ACC112 (cell line): ENCODE data around the gene ALAS1.
"Not testable (repeated sequence)": the region's sequence is repeated elsewhere in the genome, so short reads cannot be mapped to it uniquely, and the experiment has no call there.

Experiments
- H2AFZ ChIP-seq: fragments of 200-600 bp; sonication (generic); one replicate; pipeline ENCODE4 v1.6.0; 2017; ENCODE audit warnings: antibody characterized with exemption, low read length; ENCODE audit not compliant: unreplicated experiment
- H3K27ac ChIP-seq: fragments of 200-600 bp; sonication (generic); 2 replicates; pipeline ENCODE4 v1.5.1; 2014; ENCODE audit warnings: low read depth, mild to moderate bottlenecking, antibody characterized with exemption, low read length, moderate library complexity
- H3K27me3 ChIP-seq: fragments of 200-600 bp; sonication (generic); 2 replicates; pipeline ENCODE4 v1.6.1; 2014; ENCODE audit warnings: mild to moderate bottlenecking, antibody characterized with exemption, low read length, moderate library complexity, mixed read lengths; ENCODE audit not compliant: insufficient read depth
- H3K36me3 ChIP-seq: fragments of 200-600 bp; sonication (generic); 2 replicates; pipeline ENCODE4 v1.6.1; 2016; ENCODE audit warnings: mild to moderate bottlenecking, antibody characterized with exemption, low read length, moderate library complexity, mixed read lengths; ENCODE audit not compliant: insufficient read depth
- H3K4me1 ChIP-seq: fragments of 200-600 bp; sonication (generic); one replicate; pipeline ENCODE4 v1.6.1; 2016; ENCODE audit warnings: low read length, mixed read lengths; ENCODE audit not compliant: insufficient read depth, unreplicated experiment, control insufficient read depth
- H3K4me3 ChIP-seq: fragments of 200-600 bp; sonication (generic); 2 replicates; pipeline ENCODE4 v1.5.1; 2014; ENCODE audit warnings: mild to moderate bottlenecking, low read depth, low read length
- H3K79me2 ChIP-seq: fragments of 200-600 bp; sonication (generic); one replicate; pipeline ENCODE4 v1.6.0; 2016; ENCODE audit warnings: low read length; ENCODE audit not compliant: control insufficient read depth, unreplicated experiment, insufficient read depth

Gene ALAS1

GRCh38 chr3:52162250-52162872, 35.6 kb upstream of the ALAS1 start:
- Histone ChIP-seq H3K36me3 (no peaks in the 10 kb centered on the region), H3K4me1 (no peaks in the 10 kb centered on the region), H3K4me3 (no peak overlapping the region), H3K79me2 (no peaks in the 10 kb centered on the region), H3K27me3 (no peaks in the 10 kb centered on the region), H2AFZ (no peak overlapping the region), H3K27ac (no peak overlapping the region)

- Histone ChIP-seq H3K79me2 (no peaks in the 10 kb centered on the region), H3K4me1 (peaks cover 10% of the 10 kb centered on the region), H3K27ac (no peak overlapping the region), H3K36me3 (no peaks in the 10 kb centered on the region), H3K4me3 (no peak overlapping the region), H2AFZ (no peak overlapping the region), H3K27me3 (no peaks in the 10 kb centered on the region)
These were observed 30.7 kb upstream of the ALAS1 start for GRCh38 chr3:52167240-52167639.

- H3K27me3 ChIP-seq, H3K36me3 ChIP-seq, H3K27ac ChIP-seq, H2AFZ ChIP-seq, H3K79me2 ChIP-seq, H3K4me3 ChIP-seq: not testable (repeated sequence)
- peaks cover 18% of the 10 kb centered on the region for H3K4me1 ChIP-seq
These were observed 27.7 kb upstream of the ALAS1 start for GRCh38 chr3:52170217-52170616.

GRCh38 chr3:52171514-52172261, 26.3 kb upstream of the ALAS1 start:
- Histone ChIP-seq H3K36me3 (no peaks in the 10 kb centered on the region), H3K4me3 (no peak overlapping the region), H2AFZ (no peak overlapping the region), H3K27me3 (no peaks in the 10 kb centered on the region), H3K79me2 (no peaks in the 10 kb centered on the region), H3K4me1 (peaks cover 20% of the 10 kb centered on the region), H3K27ac (no peak overlapping the region)

- Histone ChIP-seq H3K27ac (no peak overlapping the region), H2AFZ (no peak overlapping the region), H3K36me3 (no peaks in the 10 kb centered on the region)
These were observed 25.6 kb upstream of the ALAS1 start for GRCh38 chr3:52172262-52172757.

GRCh38 chr3:52173101-52173500, 24.9 kb upstream of the ALAS1 start:
- H2AFZ ChIP-seq, result no peak overlapping the region
- H3K4me1 ChIP-seq, result peaks cover 20% of the 10 kb centered on the region
- H3K27me3 ChIP-seq, result no peaks in the 10 kb centered on the region
- H3K27ac ChIP-seq, result no peak overlapping the region
- H3K4me3 ChIP-seq, result no peak overlapping the region
- no peaks in the 10 kb centered on the region for H3K36me3 ChIP-seq
- no peaks in the 10 kb centered on the region for H3K79me2 ChIP-seq

More at GRCh38 chr3:52172262-52172757, 25.6 kb upstream of the ALAS1 start:
- H3K4me1 ChIP-seq, result peaks cover 20% of the 10 kb centered on the region
- no peak overlapping the region for H3K4me3 ChIP-seq
- H3K79me2 ChIP-seq, result no peaks in the 10 kb centered on the region
- no peaks in the 10 kb centered on the region for H3K27me3 ChIP-seq

GRCh38 chr3:52174896-52175295, 23.1 kb upstream of the ALAS1 start:
- Histone ChIP-seq H3K27ac (no peak overlapping the region; the same call in 1 of the 2 replicates), H2AFZ (no peak overlapping the region), H3K4me1 (peaks cover 20% of the 10 kb centered on the region), H3K27me3 (no peaks in the 10 kb centered on the region), H3K4me3 (no peak overlapping the region), H3K79me2 (no peaks in the 10 kb centered on the region), H3K36me3 (no peaks in the 10 kb centered on the region)

GRCh38 chr3:52175416-52176179, 22.4 kb upstream of the ALAS1 start:
- H3K36me3 ChIP-seq, result no peaks in the 10 kb centered on the region
- peaks cover 20% of the 10 kb centered on the region for H3K4me1 ChIP-seq
- H3K79me2 ChIP-seq, result no peaks in the 10 kb centered on the region
- no peak overlapping the region for H2AFZ ChIP-seq
- H3K4me3 ChIP-seq, result no peak overlapping the region
- no peak overlapping the region for H3K27ac ChIP-seq
- H3K27me3 ChIP-seq, result no peaks in the 10 kb centered on the region

- Histone ChIP-seq H3K4me3 (no peak overlapping the region), H3K27me3 (no peaks in the 10 kb centered on the region), H3K4me1 (peaks cover 18% of the 10 kb centered on the region), H3K36me3 (no peaks in the 10 kb centered on the region), H2AFZ (no peak overlapping the region), H3K27ac (no peak overlapping the region), H3K79me2 (no peaks in the 10 kb centered on the region)
These were observed 21.7 kb upstream of the ALAS1 start for GRCh38 chr3:52176180-52176752.

GRCh38 chr3:52176951-52177700, 20.8 kb upstream of the ALAS1 start:
- Histone ChIP-seq H3K36me3 (no peaks in the 10 kb centered on the region), H3K79me2 (no peaks in the 10 kb centered on the region), H3K4me1 (peaks cover 16% of the 10 kb centered on the region), H3K4me3 (no peak overlapping the region), H3K27ac (no peak overlapping the region), H3K27me3 (no peaks in the 10 kb centered on the region), H2AFZ (no peak overlapping the region)
